Heart left ventricle (tissue), 13 donors: Measurements from ENCODE around the gene RIMS4.

Source experiments
- CTCF ChIP-seq, 12 donors: fragments of 200-600 bp; sonication (generic) in 4 of 12; IDR thresholded peaks; one replicate each; pipeline versions ENCODE4 v1.5.0 to v1.8.0; 2018 to 2022; ENCODE audit warnings: antibody characterized with exemption in 12 of 12, mild to moderate bottlenecking in 5 of 12
- POLR2A ChIP-seq, 2 donors: fragments of 450-650 bp; IDR thresholded peaks; one replicate each; pipeline ENCODE4 v1.6.1; 2017; ENCODE audit warnings: antibody characterized with exemption in 2 of 2, mild to moderate bottlenecking in 2 of 2, moderate library complexity in 2 of 2
- donor health status: ischemic (EF 13 %, LVEDD 7.1; RV severe dilation, severe dysfunction).
- donor health status: DM: no; HTN: yes; CAD: no.
- donor health status: DM: no; HTN: no; CAD: no.
- donor health status: ischemic (EF 25% LVEDD 6.9; RV normal size, moderate dysfunction).
- donor health status: ischemic (EF 25% LVEDD 5.7; RV mildly dilated, moderate dysfunction).
- donor health status: ischemic (EF 35%, LVEDD 5.7; RV mildly dilated, moderate dysfunction).
- donor health status: nonischemic (EF 11% LVEDD 7.7; RV severe dilation, severe dysfunction).
- donor health status: DM: yes; HTN: yes; CAD: no.
- donor health status: PGD.
- donor health status: ischemic (EF 29% LVEDD 5.4; RV normal size, mild dysfunction).
- donor health status: nonischemic (EF 23%, LVEDD 6.1; RV moderate dilation, normal function).

- no peak for TF ChIP-seq CTCF (IDR thresholded peaks at IDR 0.05)
- TF ChIP-seq POLR2A (IDR thresholded peaks at IDR 0.05): no peak
Observed at GRCh38 chr20:44719841-44720240, 90.5 kb downstream of the RIMS4 start.
